Smooth muscle cell of the brain vasculature (primary cell): Measurements from ENCODE around the gene IL1B.

Experiments
- DNase-seq: peaks from one replicate; pipeline ENCODE4 v3.0.0-alpha.2; 2012; ENCODE audit warnings: low read depth, low spot score

The IL1B gene

DNA sequence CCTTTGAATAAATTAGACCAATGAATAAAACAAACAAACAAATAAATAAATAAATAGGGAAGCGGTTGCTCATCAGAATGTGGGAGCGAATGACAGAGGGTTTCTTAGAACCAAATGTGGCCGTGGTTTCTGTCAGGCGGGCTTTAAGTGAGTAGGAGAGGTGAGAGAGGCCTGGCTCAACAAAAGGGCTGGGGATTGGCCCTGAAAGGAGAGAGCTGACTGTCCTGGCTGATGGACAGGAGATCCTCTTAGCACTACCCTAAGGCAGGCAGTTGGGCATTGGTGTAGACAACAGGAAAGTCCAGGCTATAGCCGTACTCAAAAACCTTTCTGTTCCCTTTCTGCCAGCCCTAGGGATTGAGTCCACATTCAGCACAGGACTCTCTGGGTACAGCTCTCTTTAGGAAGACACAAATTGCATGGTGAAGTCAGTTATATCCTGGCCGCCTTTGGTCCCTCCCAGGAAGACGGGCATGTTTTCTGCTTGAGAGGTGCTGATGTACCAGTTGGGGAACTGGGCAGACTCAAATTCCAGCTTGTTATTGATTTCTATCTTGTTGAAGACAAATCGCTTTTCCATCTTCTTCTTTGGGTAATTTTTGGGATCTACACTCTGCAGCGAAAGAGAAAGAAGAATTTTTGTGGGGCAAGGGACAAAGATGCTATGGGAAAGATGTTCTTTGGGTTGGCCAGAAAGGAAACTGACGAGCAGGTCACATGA lies 6.5 kb downstream of the IL1B start:
- DNase-seq, result no peak

DNA sequence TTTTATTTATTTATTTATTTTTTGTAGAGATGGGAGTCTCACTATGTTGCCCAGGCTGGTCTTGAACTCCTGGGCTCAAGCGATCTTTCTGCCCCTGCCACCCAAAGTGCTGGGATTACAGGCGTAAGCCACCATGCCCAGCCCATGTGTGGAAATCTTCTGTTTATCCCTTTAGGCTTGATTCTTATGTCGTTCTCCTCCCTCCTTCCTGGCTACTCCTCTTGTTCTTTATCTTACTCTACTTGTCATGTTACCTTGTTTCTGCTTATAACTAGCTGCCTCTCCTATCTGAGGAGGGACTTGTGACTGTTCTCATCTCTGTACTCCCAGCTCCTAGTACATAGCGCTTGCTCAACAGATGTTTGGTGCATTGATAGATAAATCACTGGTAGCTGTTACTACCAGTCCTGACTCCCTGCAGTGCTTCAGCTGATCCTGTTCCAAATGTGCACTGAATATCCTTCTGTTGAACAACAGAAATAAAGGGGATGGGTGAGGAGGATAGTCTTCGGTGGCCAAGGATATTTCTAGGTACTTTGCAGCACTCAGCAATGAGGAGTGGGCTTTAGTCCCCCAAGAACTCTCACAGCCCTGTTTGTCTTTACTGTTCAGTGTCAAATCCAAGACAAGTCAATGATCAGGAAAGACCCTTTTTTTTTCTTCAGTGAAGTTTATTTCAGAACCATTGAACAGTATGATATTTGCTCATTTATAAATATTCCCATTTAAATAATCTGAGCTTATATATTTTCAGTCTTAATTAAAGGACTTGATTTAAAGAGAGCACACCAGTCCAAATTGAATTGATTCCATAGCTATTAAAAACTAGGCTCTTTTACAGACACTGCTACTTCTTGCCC lies 7.2 kb downstream of the IL1B start:
- no peak for DNase-seq

DNA sequence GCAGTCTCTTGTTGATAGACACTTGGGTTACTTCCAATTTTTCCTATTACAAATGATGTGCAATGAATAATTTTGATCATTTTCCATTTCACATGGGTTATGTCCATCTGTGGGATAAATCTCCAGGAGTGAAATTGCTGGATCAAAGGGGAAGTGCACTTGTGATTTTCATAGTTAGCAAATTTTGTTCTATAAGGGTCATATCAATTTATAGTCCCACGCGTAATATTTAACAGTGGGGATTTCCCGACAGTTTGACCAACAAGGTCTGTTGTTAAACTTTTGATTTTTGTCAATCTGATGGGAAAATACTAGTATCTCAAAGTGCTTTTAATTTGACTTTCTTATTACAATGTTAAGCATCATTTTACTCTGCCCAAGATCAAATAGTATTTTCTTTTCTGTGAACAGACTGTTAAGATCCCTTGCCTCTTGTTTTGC lies 8.3 kb downstream of the IL1B start:
- no peak for DNase-seq

- DNase-seq, result no peak
These were observed 8.9 kb downstream of the IL1B start for GRCh38 chr2:112827604-112828185.

DNA sequence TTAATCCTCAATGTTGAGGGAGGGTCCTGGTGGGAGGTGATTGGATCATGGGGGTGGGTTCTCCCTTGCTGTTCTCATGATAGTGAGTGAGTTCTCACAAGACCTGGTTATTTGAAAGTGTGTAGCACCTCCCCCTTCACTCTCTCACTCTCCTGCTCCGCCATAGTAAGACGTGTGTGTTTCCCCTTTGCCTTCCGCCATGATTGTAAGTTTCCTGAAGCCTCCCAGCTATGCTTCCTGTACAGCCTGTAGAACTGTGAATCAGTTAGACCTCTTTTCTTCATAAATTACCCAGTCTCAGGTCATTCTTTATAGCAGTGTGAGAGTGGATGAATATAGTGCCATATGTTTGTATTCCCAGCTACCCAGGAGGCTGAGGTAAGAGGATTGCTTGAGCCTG lies 9.6 kb downstream of the IL1B start:
- DNase-seq, result no peak

DNA sequence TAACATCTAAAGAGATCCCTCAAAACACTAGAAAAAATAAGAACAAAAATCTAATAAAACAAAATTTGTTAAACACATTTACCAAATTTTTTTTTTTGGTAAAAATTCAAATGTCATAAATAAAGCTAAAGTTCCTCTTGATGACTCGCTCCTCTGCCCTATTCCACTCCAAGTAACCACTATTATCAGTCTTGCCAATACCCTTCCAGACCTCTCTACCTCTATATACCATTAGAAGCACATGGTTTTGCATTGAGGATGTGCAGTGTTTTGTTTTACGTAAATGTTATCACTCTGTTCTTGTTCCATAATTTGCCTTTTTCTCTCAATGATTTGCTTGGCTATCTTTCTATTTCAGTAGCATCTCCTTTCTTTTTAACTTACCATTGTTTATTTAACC lies 10.9 kb downstream of the IL1B start:
- DNase-seq, result no peak

DNA sequence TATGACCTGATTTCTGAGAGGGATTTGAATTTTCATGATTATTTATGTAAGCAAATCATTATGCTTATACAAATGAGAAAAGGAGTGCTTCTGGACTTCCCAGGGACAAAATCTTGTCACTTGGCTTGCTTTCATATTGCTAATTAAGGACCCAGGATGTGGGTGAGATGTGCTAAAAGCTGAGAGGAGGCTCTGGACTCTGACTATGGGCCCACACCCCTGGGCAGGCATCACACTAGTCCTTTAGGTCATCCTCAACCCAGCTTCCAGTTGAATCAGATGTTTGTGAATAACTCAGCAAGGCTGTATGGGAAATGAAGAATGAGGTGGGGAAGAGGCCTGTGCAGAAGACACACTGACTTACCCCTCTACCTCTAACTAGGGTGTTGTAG lies 11.9 kb downstream of the IL1B start:
- no peak for DNase-seq

- DNase-seq, result no peak
These were observed 14.9 kb downstream of the IL1B start for GRCh38 chr2:112821682-112822081.

GRCh38 chr2:112821142-112821541 lies 15.4 kb downstream of the IL1B start:
- DNase-seq, result no peak

GRCh38 chr2:112820343-112820742 lies 16.2 kb downstream of the IL1B start:
- no peak for DNase-seq

GRCh38 chr2:112819081-112819480 lies 17.5 kb downstream of the IL1B start:
- DNase-seq, result no peak

DNA sequence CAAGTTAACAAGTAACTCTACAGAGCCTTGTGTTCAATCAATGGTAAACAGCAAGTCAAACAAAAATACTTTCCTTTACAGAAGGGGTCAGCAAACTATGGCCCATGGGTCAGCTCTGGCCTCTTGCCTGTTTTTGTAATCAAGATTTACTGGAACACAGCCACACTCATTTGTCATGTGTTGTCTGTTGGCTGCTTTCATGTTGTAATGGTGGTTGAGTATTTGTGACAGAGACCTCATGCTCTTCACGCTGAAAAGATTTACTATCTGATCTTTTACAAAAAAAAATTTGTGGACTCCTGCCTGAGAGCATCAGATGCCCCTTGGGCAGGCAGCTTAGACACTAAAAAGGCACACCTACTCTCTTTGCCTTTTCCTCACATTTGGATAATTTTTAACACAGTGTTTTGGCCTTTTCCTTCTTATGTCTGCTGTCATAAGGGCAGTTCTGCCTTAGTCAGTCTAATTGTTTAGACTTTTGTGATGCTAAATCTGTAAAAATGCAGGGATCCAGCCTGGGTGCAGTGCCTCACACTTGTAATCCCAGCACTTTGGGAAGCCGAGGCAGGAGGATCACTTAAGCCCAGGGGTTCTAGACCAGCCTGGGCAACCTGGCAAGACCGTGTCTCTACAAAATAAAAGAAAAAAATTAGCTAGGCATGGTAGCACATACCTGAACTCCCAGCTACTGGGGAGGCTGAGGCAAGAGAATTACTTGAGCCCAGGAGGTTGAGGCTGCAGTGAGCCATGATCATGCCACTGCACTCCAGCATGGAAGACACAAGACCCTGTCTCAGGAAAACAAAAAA lies 18.3 kb downstream of the IL1B start:
- DNase-seq, result no peak

- no peak for DNase-seq
These were observed 19.4 kb downstream of the IL1B start for GRCh38 chr2:112817082-112817689.

GRCh38 chr2:112814278-112814677 lies 22.3 kb downstream of the IL1B start:
- DNase-seq, result peak; percentile 45

DNA sequence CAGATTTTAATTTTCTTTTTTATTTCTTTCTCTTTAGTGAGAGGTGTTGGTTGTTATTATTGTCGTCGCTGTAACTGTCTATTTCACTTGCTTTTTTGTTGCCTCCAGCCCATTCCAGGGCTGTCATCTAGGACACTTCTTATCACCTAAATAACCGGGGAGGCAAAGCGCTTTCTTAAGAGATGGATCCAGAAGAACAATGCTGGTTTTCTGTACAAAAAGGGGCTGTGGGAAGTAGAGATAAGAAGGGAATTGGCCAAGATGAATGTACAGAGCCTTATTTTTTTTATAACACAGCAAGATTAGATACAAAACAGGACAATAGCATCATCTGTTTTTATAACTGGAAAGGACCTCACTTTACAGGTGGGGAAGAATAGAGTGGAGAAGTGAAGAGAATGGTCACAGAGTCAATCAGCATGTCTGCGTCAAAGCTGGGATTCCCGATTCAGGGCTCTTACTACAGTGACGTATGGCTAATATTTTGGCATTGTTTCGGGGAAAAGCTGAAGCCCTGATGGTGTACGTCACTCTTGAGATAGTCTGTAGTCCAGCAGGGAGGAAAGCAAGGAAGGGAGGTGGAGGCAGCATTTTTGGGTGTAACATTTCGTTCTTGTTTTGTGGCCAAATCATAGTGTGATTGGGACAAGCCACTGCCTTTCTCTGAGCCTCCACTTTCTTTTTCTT lies 23.2 kb downstream of the IL1B start:
- DNase-seq, result no peak

DNA sequence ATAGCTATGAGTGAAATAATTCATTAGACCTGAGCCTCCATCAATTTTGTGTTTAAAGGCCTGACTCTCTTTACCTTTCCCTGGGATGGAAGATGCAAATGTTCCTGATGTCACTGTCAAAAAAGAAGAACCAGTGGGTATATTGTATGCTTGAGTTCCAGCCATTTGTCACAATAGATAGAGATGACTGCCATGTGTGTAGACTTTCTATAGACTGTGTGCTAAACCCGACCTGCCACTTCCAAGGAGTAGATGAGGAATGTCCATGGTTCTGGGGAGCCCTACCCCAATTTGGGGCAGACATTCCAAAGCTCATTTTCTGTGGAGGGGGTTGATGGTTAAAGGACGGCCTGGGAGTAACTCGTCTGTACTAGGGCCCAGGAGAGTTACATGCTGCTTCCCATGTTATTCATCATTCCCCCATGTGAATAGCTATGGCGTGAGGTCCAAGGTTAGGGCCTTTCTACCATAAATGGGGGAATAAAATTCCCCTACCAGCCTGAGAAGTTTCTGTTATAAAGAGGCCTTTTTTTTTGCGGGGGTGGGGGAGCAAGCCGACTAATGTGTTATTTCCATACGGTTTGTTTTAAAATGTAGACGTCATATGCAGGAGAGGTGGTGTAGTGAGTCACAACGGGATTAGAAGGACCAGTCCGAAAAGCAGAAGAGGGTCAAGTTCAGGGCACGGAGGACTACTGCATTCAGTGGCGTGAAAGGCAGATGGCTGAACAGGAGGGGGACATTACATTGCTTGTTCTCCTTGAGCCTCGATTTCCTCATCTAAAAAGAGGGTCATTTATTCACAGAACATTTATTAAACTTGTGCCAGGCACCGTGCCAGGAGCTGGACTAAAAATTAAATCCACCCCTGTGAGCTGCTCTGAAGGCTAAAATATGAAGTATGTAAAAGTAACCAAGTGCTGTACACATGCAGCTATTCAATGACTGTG lies 24.0 kb downstream of the IL1B start:
- DNase-seq, result no peak

- DNase-seq, result no peak
These were observed 24.7 kb downstream of the IL1B start for GRCh38 chr2:112811841-112812306.

- DNase-seq, result no peak
These were observed 25.2 kb downstream of the IL1B start for GRCh38 chr2:112811276-112811831.

- DNase-seq, result no peak
These were observed 27.5 kb downstream of the IL1B start for GRCh38 chr2:112809112-112809511.
